HG03060 (cell line): Measurements from ENCODE around the gene NHP2.

Experiments
- ATAC-seq: cut with Tn5 transposase; IDR thresholded peaks from one replicate; pipeline ENCODE4 v1.9.1; 2021; ENCODE audit warnings: low read depth, moderate number of reproducible peaks; ENCODE audit not compliant: unreplicated experiment

Gene NHP2

DNA sequence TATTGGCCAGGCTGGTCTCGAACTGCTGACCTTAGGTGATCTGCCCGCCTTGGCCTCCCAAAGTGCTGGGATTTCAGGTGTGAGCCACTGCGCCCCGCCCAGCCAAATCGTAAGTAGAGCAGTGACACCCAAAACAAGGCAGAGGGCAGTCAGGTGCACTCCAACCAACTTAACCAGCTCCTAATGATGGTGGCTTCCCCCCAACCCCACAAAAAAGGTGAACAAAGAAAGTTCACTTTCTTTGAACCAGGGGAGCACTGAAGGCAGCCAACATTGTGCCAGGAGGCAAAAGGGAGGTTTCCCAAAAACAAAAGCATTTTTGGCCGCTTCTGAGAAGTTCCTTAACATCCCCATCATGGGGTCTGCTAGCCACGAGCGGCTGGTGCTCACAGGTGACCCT, 23.9 kb upstream of the NHP2 start:
- ATAC-seq, result no peak

DNA sequence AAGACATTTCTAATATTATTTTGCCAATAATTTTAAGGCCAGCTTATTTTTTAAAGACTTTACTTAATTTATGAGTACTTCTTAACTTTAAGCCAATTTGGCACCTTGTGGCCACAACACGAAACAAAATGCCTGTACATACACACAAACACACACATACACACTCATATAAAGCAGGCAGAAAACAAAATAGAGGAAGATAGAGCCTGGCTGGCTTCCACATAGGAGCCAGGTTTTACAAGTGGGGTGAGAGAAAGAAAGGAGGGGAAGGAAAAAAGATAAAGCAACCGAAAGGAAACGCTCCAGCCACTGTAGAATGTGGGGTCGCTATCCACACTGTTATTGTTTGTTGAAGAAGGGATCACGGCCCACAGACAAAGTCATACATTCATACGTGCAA, 23.1 kb upstream of the NHP2 start:
- no peak for ATAC-seq

- no peak for ATAC-seq
Observed at GRCh38 chr5:178174456-178174855, 20.8 kb upstream of the NHP2 start.

- no peak for ATAC-seq
Observed at GRCh38 chr5:178170455-178170854, 16.8 kb upstream of the NHP2 start.

GRCh38 chr5:178165581-178165980, 11.9 kb upstream of the NHP2 start:
- ATAC-seq, result no peak

DNA sequence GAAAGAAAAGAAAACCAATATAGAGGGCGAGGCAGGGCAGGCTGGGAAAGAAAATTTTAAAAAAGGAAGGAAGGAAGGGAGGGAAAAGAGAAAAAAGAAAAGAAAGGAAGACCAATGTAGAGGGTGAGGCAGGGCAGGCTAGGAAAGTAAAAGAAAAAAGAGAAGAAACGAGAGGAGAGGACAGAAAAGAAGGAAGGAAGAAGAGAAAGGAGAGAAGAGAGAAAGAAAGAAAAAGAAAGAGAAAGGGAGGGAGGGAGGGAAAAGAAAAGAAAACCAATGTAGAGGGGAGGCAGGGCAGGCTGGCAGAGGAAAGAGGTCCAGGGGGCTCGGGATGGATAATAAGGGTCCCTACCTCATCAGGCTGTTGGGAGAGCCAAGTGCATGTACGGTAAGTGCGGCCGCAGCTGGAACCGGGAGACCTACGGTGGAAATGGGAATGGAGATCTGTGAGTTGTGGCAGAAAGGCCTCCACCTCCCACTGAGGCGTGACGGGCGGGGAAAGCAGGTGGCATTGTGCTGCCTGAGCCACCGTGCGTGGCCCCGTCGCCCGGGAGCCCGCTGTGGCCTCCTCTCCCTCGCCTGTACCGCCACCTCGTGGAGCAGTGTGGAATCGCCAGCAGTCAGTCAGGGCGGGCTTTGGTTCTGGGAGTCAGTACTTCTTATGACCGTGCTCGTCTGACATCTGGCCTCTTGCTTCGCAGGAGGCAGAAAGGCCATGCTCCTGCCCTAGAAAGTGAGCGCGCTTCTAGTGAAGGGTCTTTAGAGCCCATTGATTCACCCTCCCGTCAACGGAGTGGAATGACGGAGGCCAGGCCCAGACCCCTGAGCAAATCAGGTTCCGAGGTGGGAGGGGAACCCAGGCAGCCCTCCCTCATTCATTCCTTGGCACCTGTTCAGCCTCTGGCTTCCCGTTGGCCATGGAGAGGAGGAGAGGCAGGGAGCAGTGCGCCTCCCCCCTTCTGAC, 10.4 kb upstream of the NHP2 start:
- no peak for ATAC-seq

DNA sequence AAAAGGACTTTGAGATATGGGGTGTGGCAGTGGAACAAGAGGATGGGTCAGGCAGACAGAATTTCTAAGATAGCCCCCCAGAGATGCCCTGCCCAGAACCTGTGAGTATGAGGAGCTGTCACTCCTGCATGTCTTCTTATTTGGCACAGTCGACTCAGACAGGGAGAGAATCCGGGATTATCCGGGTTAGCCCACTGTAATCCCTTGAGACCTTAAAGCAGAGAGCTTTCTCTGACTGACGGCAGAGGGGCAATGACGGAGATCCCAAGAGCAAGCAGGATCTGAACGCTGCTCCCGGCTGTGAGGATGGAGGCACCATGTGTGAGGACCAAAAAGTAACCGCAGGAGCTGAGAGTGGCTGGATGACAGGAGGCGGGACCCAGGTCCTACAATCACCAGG, 8.8 kb upstream of the NHP2 start:
- no peak for ATAC-seq

GRCh38 chr5:178160176-178160575, 6.5 kb upstream of the NHP2 start:
- ATAC-seq, result no peak

- ATAC-seq, result no peak
Observed at GRCh38 chr5:178155065-178155464, 1.4 kb upstream of the NHP2 start.

DNA sequence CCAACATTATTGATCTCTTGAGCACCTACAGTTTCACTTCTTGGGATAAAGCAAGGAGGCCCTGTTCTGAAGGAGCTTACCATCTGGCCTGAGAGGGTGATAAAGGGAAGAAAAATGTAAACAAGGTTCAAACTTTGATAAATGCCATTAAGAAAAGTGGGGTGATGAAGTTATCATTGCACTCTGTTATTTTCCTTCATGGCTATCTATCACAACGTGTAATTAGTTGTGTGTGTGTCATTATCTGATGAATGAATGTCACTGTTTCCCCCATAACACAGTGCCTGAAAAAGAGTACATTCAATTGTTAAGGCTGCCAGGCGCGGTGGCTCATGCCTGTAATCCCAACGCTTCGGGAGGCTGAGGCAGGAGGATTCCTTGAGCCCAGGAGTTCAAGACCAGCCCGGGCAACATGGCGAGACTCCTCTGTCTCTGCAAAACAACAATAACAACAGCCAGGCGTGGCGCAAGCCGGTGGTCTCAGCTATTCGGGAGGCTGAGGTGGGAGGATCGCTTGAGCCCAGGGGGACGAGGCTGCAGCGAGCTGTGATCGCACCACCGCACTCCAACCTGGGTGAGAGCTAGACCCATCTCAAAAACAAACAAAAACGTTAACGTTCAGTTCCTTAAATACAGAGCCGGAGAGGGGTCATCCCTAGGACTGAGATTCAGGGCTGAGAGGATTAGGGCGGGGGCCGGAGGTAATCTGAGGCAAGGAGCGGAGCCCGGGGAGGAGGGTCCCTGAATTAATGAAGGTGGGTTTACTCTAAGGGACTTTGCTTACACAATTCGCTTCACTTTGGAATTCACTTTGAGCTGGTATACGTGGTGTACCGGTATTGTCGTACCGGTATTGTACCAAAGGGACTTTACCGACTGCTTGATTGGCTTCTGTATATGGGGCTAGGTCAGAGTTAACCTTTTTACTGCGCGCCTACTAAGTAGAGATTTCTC, 917 bp downstream of the NHP2 start:
- no peak for ATAC-seq

DNA sequence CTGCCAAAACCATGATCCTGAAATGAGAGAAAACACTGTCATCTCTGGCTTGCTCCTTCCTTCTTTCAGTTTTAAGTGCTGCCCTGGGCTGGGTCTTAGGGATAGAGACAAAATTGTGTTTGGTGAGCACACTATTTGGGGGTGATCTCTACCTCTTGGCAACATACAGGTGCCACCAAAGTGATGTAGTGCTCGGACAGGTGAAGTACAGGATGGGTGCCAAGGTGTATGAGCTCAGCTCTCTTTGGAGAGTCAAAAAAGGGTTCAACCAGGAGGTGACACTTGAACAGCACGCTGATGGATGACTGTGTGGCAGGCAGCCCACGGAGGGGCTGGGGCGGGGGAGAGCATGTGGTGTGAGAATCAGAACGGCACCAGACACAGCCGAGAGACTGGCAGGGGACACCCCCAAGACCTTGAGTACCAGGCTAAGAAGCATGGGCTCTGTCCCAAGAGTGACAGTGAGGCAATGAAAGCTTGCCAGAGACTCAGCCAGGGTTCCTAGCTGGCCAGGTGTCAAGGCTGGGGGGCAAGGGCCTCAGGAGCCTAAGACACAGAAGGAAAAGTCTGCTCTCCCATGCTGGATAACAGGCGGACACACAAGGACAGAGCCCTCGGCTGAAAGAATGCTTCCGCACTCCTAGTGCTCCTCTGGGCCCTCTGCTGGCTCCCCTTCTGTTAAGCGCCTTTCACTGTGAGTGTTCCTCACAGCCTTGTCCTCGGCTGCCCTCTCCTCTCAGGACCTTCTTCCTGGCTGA, 2.5 kb downstream of the NHP2 start:
- no peak for ATAC-seq

GRCh38 chr5:178149199-178149932, 4.3 kb downstream of the NHP2 start:
- ATAC-seq, result no peak

DNA sequence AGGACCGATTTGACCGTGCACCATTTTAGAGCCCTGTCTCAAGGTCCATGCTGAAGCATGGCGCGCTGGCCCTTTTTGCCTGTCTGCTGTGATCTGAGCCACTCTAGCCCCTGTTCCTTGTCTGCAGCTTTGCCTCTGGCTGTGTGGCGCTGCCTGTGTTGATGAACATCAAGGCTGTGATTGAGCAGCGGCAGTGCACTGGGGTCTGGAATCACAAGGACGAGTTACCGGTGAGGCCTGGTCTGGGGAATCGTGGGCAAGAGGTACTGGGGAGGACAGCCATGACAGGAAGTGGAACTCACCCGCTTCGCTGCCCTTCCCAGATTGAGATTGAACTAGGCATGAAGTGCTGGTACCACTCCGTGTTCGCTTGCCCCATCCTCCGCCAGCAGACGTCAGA, 6.3 kb downstream of the NHP2 start:
- no peak for ATAC-seq

GRCh38 chr5:178145965-178146820, 7.5 kb downstream of the NHP2 start:
- no peak for ATAC-seq

GRCh38 chr5:178143901-178144300, 9.8 kb downstream of the NHP2 start:
- no peak for ATAC-seq

DNA sequence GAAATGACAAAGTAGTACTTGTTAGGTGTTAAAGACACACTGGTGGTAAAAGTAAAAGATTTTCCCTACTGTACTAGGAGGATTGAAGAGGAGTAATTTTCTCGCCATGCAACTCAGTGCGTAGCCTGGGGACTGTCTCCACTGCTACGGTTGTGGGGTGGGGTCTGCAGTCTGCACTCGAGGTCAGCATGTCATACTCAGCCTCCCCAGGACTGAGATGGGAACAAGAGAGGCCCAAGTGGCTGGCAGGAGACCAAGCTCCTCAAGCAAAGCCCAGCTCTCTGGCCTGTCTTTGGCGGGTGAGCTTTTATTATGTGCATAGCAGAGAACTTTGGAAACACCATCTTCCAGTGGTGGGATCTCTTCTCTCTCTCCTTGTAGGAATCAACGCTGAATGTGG, 10.4 kb downstream of the NHP2 start:
- ATAC-seq, result no peak

- ATAC-seq, result no peak
Observed at GRCh38 chr5:178142642-178143041, 11.0 kb downstream of the NHP2 start.

GRCh38 chr5:178141550-178141949, 12.1 kb downstream of the NHP2 start:
- no peak for ATAC-seq

- no peak for ATAC-seq
Observed at GRCh38 chr5:178137991-178138390, 15.7 kb downstream of the NHP2 start.
